ENCODE results near the gene PANK3. TPM values are rescaled to one million over a fixed set of nuclear protein-coding genes. Genes with fewer than 3 reads are reported as not detected.

The PANK3 gene
- total and polyA plus RNA-seq, 10 of the 15 experiments (the other 5 are each of a cell fraction or from before 2014, with no cell fraction given) = 4.7 to 43.7 (median 23.9) TPM

DNA sequence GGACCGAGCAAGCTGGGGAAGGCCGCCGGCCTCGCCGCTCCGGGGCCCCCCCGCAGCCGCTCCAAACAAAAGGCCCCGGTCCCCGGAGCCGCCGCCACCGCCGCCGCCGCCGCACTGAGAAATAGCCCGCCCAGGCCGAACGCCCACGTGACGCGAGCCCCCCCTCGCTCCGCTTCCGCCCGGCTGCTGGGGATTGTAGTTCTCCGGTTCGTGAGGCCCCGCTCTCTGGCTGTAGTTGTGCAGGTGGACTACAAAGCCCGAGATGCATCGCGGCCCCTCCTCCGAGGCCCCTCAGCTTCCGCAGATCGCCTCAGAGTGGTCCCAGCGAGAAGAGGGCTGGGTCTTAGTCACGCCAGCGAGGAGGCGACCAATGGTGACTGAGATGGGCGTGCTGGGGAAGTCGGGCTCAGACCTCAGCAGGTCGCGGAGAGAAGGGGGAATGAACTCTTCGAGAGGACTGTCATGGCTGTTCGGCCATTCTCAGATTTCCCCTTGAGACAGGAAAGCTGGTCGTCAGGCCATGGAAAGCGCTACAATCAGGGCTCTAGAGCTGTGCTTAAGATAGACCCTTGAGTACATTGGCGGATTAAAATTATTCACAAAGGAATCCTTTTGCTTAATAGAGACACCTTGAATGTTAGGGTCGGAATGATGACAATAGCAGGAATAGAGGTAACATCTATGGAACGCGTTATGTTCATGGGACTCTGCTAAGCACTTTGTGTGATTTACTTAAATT is 489 bp upstream of the PANK3 start (continued):
- TF ChIP-seq POLR2AphosphoS5 (IDR thresholded peaks at IDR 0.05; ENCODE audit: low read length) = peak; percentile 96
- TF ChIP-seq, protein P1, sequence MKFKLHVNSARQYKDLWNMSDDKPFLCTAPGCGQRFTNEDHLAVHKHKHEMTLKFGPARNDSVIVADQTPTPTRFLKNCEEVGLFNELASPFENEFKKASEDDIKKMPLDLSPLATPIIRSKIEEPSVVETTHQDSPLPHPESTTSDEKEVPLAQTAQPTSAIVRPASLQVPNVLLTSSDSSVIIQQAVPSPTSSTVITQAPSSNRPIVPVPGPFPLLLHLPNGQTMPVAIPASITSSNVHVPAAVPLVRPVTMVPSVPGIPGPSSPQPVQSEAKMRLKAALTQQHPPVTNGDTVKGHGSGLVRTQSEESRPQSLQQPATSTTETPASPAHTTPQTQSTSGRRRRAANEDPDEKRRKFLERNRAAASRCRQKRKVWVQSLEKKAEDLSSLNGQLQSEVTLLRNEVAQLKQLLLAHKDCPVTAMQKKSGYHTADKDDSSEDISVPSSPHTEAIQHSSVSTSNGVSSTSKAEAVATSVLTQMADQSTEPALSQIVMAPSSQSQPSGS (IDR thresholded peaks at IDR 0.05; ENCODE audit: low read length) = no peak
- TF ChIP-seq NR2F1 (conservative IDR thresholded peaks at IDR 0.05) = peak; percentile 72; the same call in 1 of the 2 replicates
- TF ChIP-seq, protein P2, sequence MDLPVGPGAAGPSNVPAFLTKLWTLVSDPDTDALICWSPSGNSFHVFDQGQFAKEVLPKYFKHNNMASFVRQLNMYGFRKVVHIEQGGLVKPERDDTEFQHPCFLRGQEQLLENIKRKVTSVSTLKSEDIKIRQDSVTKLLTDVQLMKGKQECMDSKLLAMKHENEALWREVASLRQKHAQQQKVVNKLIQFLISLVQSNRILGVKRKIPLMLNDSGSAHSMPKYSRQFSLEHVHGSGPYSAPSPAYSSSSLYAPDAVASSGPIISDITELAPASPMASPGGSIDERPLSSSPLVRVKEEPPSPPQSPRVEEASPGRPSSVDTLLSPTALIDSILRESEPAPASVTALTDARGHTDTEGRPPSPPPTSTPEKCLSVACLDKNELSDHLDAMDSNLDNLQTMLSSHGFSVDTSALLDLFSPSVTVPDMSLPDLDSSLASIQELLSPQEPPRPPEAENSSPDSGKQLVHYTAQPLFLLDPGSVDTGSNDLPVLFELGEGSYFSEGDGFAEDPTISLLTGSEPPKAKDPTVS (IDR thresholded peaks at IDR 0.05; ENCODE audit: low read depth, low read length) = no peak
- no peak for TF ChIP-seq ZZZ3 (IDR thresholded peaks at IDR 0.05; ENCODE audit: control insufficient read depth, insufficient read length, low read depth)
- TF ChIP-seq SUZ12 (IDR thresholded peaks at IDR 0.05; ENCODE audit: unreplicated experiment) = no peak
- 0 out of 2 replicates have a peak, but pooled peaks have one; percentile 21 for TF ChIP-seq MYB (IDR thresholded peaks at IDR 0.05; ENCODE audit: borderline replicate concordance, low read depth, low read length)
- TF ChIP-seq RAD21 (IDR thresholded peaks at IDR 0.05; ENCODE audit: insufficient read depth, low read depth, low read length) = no peak
- 0 out of 2 replicates have a peak, but pooled peaks have one; percentile 2 for TF ChIP-seq TCF12 (IDR thresholded peaks at IDR 0.05; ENCODE audit: low read depth, low read length)
- TF ChIP-seq, protein P3, sequence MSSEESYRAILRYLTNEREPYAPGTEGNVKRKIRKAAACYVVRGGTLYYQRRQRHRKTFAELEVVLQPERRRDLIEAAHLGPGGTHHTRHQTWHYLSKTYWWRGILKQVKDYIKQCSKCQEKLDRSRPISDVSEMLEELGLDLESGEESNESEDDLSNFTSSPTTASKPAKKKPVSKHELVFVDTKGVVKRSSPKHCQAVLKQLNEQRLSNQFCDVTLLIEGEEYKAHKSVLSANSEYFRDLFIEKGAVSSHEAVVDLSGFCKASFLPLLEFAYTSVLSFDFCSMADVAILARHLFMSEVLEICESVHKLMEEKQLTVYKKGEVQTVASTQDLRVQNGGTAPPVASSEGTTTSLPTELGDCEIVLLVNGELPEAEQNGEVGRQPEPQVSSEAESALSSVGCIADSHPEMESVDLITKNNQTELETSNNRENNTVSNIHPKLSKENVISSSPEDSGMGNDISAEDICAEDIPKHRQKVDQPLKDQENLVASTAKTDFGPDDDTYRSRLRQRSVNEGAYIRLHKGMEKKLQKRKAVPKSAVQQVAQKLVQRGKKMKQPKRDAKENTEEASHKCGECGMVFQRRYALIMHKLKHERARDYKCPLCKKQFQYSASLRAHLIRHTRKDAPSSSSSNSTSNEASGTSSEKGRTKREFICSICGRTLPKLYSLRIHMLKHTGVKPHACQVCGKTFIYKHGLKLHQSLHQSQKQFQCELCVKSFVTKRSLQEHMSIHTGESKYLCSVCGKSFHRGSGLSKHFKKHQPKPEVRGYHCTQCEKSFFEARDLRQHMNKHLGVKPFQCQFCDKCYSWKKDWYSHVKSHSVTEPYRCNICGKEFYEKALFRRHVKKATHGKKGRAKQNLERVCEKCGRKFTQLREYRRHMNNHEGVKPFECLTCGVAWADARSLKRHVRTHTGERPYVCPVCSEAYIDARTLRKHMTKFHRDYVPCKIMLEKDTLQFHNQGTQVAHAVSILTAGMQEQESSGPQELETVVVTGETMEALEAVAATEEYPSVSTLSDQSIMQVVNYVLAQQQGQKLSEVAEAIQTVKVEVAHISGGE (CRISPR knock-in tag; IDR thresholded peaks at IDR 0.05) = no peak
- TF ChIP-seq, protein P4, sequence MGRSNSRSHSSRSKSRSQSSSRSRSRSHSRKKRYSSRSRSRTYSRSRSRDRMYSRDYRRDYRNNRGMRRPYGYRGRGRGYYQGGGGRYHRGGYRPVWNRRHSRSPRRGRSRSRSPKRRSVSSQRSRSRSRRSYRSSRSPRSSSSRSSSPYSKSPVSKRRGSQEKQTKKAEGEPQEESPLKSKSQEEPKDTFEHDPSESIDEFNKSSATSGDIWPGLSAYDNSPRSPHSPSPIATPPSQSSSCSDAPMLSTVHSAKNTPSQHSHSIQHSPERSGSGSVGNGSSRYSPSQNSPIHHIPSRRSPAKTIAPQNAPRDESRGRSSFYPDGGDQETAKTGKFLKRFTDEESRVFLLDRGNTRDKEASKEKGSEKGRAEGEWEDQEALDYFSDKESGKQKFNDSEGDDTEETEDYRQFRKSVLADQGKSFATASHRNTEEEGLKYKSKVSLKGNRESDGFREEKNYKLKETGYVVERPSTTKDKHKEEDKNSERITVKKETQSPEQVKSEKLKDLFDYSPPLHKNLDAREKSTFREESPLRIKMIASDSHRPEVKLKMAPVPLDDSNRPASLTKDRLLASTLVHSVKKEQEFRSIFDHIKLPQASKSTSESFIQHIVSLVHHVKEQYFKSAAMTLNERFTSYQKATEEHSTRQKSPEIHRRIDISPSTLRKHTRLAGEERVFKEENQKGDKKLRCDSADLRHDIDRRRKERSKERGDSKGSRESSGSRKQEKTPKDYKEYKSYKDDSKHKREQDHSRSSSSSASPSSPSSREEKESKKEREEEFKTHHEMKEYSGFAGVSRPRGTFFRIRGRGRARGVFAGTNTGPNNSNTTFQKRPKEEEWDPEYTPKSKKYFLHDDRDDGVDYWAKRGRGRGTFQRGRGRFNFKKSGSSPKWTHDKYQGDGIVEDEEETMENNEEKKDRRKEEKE (IDR thresholded peaks at IDR 0.05) = no peak
- TF ChIP-seq CREB1 (IDR thresholded peaks at IDR 0.05; ENCODE audit: low read depth) = peak; percentile 77; the same call in 1 of the 2 replicates
- TF ChIP-seq, protein P5, sequence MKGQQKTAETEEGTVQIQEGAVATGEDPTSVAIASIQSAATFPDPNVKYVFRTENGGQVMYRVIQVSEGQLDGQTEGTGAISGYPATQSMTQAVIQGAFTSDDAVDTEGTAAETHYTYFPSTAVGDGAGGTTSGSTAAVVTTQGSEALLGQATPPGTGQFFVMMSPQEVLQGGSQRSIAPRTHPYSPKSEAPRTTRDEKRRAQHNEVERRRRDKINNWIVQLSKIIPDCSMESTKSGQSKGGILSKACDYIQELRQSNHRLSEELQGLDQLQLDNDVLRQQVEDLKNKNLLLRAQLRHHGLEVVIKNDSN (IDR thresholded peaks at IDR 0.05; ENCODE audit: borderline replicate concordance, extremely low read length, insufficient read depth, low read depth, low read length) = peak; percentile 96
- no peak for TF ChIP-seq ZSCAN29 (IDR thresholded peaks at IDR 0.05)
- peak; percentile 93 for TF ChIP-seq SREBF1 (IDR thresholded peaks at IDR 0.05; ENCODE audit: low read length)
- TF ChIP-seq BACH1 (IDR thresholded peaks at IDR 0.05; ENCODE audit: borderline replicate concordance) = peak; percentile 83; the same call in 1 of the 2 replicates
- TF ChIP-seq TARDBP (IDR thresholded peaks at IDR 0.05; ENCODE audit: borderline replicate concordance) = peak; percentile 95
- no peak for TF ChIP-seq SRF (IDR thresholded peaks at IDR 0.05; ENCODE audit: low read depth in 2 of 2, low read length in 2 of 2)
